Stomach (tissue), 4 donors: ENCODE measurements around the gene WASF3.
"Not testable (repeated sequence)": the region's sequence is repeated elsewhere in the genome, so short reads cannot be mapped to it uniquely, and the experiment has no call there.

ENCODE experiments used
- CTCF ChIP-seq, 7 experiments: fragments of 450-650 bp in 4 of 7; fragments of 200-600 bp in 3 of 7; sonication (generic) in 3 of 7; IDR thresholded peaks; one replicate each; pipeline ENCODE4 v1.5.1; 2016 to 2019; ENCODE audit warnings: antibody characterized with exemption in 7 of 7, control low read depth in 2 of 7, mild to moderate bottlenecking in 1 of 7
- EP300 ChIP-seq: sonication (generic); formaldehyde crosslinking; IDR thresholded peaks from one replicate; pipeline ENCODE4 v1.6.1; 2017; ENCODE audit warnings: antibody characterized with exemption
- POLR2A ChIP-seq, 4 donors: fragments of 450-650 bp; IDR thresholded peaks; one replicate each; pipeline ENCODE4 v1.6.1; 2016; ENCODE audit warnings: antibody characterized with exemption in 4 of 4, control low read depth in 2 of 4, mild to moderate bottlenecking in 1 of 4, moderate library complexity in 1 of 4
- POLR2AphosphoS5 ChIP-seq, 3 donors: sonication (generic); formaldehyde crosslinking; IDR thresholded peaks; one replicate each; pipeline ENCODE4 v1.6.1; 2016; ENCODE audit warnings: antibody characterized with exemption in 3 of 3

GRCh38 chr13:26635634-26636033, 78.2 kb downstream of the WASF3 start:
- not testable (repeated sequence) for TF ChIP-seq CTCF (IDR thresholded peaks at IDR 0.05); POLR2A (IDR thresholded peaks at IDR 0.05); POLR2AphosphoS5 (IDR thresholded peaks at IDR 0.05); EP300
